ENCODE results near the gene NTSR1.

NTSR1 gene

GRCh38 chr20:62667530-62668440 is 40.9 kb upstream of the NTSR1 start:
- no peak for DNase-seq (ENCODE audit: low read depth)
- no peak overlapping the region for H3K4me3 ChIP-seq (ENCODE audit: control insufficient read depth, low read depth, low read length)
- TF ChIP-seq CTCF (conservative IDR thresholded peaks at IDR 0.05; ENCODE audit: control insufficient read depth, insufficient read depth, low read depth, low read length): no peak

GRCh38 chr20:62668441-62669027 is 40.1 kb upstream of the NTSR1 start:
- TF ChIP-seq CTCF (conservative IDR thresholded peaks at IDR 0.05; ENCODE audit: control insufficient read depth, insufficient read depth, low read depth, low read length): peak; percentile 92

DNA sequence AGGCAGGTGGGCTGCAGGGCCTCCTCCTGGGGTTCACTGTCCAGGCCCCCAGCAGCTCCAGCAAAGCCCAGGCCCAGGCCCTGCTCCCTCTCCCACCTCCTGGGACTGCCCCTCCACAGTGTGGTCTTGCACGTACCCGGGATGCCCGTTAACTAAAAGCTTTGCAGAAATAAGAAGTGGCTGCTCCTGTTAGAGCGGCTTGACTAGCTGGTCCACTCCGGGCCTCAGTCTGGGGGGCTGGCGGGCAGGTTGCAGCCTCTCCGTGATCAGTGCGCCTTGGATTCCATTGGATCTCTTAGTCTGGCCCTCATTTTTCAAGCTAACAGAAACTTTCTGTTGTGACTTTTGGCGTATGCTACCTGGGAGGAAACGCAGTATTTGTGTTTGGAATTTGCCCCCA is 39.4 kb upstream of the NTSR1 start:
- H3K4me3 ChIP-seq (ENCODE audit: control insufficient read depth, low read depth, low read length): no peak overlapping the region
- no peak for TF ChIP-seq CTCF (conservative IDR thresholded peaks at IDR 0.05; ENCODE audit: control insufficient read depth, insufficient read depth, low read depth, low read length)

More at GRCh38 chr20:62668441-62669027, 40.1 kb upstream of the NTSR1 start:
- DNase-seq (ENCODE audit: low read depth): peak; percentile 75
- no peak overlapping the region for H3K4me3 ChIP-seq (ENCODE audit: control insufficient read depth, low read depth, low read length)

DNA sequence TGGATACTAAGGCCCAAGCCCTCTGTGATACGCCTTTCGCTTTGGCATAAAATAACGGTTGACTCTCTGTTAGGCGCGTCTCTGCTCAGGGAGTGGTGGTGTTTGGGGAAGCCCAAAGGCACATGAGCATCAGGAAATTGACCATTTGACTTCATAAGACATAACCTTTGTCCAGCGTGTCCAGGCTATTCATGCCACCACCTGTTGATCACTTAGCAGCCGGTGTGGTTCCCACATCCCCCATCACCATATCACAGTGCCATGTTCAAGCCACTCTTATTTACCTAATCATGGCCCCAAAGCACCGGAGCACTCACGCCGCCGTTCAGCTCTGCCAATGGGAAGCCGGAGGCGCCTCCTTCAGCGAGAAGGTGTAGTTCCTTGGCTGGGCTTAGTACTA is 38.5 kb upstream of the NTSR1 start:
- H3K4me3 ChIP-seq (ENCODE audit: control insufficient read depth, low read depth, low read length): no peak overlapping the region
- DNase-seq (ENCODE audit: low read depth): no peak
- no peak for TF ChIP-seq CTCF (conservative IDR thresholded peaks at IDR 0.05; ENCODE audit: control insufficient read depth, insufficient read depth, low read depth, low read length)

More for the DNA sequence above, 39.4 kb upstream of the NTSR1 start:
- no peak for DNase-seq (ENCODE audit: low read depth)

DNA sequence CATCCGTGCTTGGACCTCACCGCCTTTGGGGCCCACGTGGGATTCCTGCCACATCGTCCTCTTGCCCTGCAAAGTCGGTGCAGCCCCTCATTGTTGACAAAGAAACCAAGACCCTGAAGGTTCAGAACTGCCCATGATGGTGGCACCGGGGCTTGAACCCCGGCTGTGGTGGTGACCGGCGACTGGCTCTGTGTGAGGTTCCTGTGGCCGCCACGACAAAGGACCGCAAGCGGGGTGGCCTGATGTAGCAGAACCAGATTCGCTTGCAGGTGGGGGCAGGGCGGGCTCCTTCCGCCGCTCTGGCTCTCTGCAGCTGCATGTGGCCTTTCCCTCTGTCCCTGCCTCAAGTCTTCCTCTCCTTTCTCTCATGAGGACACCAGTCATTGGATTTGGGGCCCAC is 37.6 kb upstream of the NTSR1 start:
- TF ChIP-seq CTCF (conservative IDR thresholded peaks at IDR 0.05; ENCODE audit: control insufficient read depth, insufficient read depth, low read depth, low read length): no peak
- no peak overlapping the region for H3K4me3 ChIP-seq (ENCODE audit: control insufficient read depth, low read depth, low read length)
- DNase-seq (ENCODE audit: low read depth): no peak

- no peak for DNase-seq (ENCODE audit: low read depth)
- no peak for TF ChIP-seq CTCF (conservative IDR thresholded peaks at IDR 0.05; ENCODE audit: control insufficient read depth, insufficient read depth, low read depth, low read length)
- no peak overlapping the region for H3K4me3 ChIP-seq (ENCODE audit: control insufficient read depth, low read depth, low read length)
These were observed 36.9 kb upstream of the NTSR1 start for GRCh38 chr20:62671765-62672164.
